WTC11 (cell line): ENCODE measurements around the gene RTL5. TPM values are rescaled to one million over a fixed set of nuclear protein-coding genes. Genes with fewer than 3 reads are reported as not detected.

Source experiments
- ATAC-seq: fragments of 200-7000 bp; cut with Tn5 transposase; 2 replicates; pipeline ENCODE4 v1.10.0; 2021; ENCODE audit warnings: mild to moderate bottlenecking, moderate library complexity
- CTCF ChIA-PET: fragments of 300-600 bp; sonication (Branson Sonifier 250); formaldehyde crosslinking; loops from one replicate; lab custom pipeline; 2021; ENCODE audit warnings: antibody characterized with exemption; lab: Charles Lee
- POLR2A ChIA-PET: fragments of 350-600 bp; sonication (Branson Sonifier 250); formaldehyde crosslinking; loops from one replicate; lab custom pipeline; 2021; ENCODE audit warnings: antibody characterized with exemption; lab: Charles Lee
- DNase-seq: peaks from one replicate; pipeline ENCODE4 v3.0.0; 2021; ENCODE audit warnings: low spot score
- H3K27ac Mint-ChIP-seq: 2 replicates; pipeline ENCODE4 v1.8.0; 2021; ENCODE audit warnings: mixed read lengths
- H3K27me3 Mint-ChIP-seq: 2 replicates; pipeline ENCODE4 v1.8.0; 2021; ENCODE audit warnings: low read depth, mild to moderate bottlenecking, moderate library complexity, mixed read lengths
- H3K36me3 Mint-ChIP-seq: 2 replicates; pipeline ENCODE4 v1.8.0; 2021; ENCODE audit warnings: mixed read lengths
- H3K4me1 Mint-ChIP-seq: 2 replicates; pipeline ENCODE4 v1.8.0; 2022; ENCODE audit warnings: mixed read lengths
- H3K4me3 Mint-ChIP-seq: 2 replicates; pipeline ENCODE4 v1.8.0; 2021; ENCODE audit warnings: mild to moderate bottlenecking, moderate library complexity, mixed read lengths
- H3K9me3 Mint-ChIP-seq: 2 replicates; pipeline ENCODE4 v1.8.0; 2021; ENCODE audit warnings: mixed read lengths
- CREM ChIP-seq: sonication (generic); formaldehyde crosslinking; IDR thresholded peaks from 2 replicates; pipeline ENCODE4 v1.8.1; 2022; ENCODE audit warnings: mild to moderate bottlenecking, missing genetic modification reagents, moderate library complexity
- E2F1 ChIP-seq: sonication (generic); formaldehyde crosslinking; IDR thresholded peaks from 2 replicates; pipeline ENCODE4 v1.8.0; 2022; ENCODE audit warnings: mild to moderate bottlenecking, missing genetic modification reagents
- ELF4 ChIP-seq: sonication (generic); formaldehyde crosslinking; IDR thresholded peaks from 2 replicates; pipeline ENCODE4 v1.8.1; 2022; ENCODE audit warnings: low read depth, mild to moderate bottlenecking, moderate library complexity, missing genetic modification reagents
- EMX1 ChIP-seq: fragments of 250-450 bp; sonication (Bioruptor Pico); IDR thresholded peaks from 2 replicates; pipeline ENCODE4 v1.8.0; 2021; ENCODE audit warnings: mild to moderate bottlenecking
- FOXJ3 ChIP-seq: sonication (generic); formaldehyde crosslinking; IDR thresholded peaks from 2 replicates; pipeline ENCODE4 v1.9.0; 2021; ENCODE audit warnings: missing genetic modification reagents, mild to moderate bottlenecking, borderline replicate concordance
- FOXK1 ChIP-seq: sonication (generic); formaldehyde crosslinking; IDR thresholded peaks from 2 replicates; pipeline ENCODE4 v1.8.0; 2022; ENCODE audit warnings: mild to moderate bottlenecking, moderate library complexity, missing genetic modification reagents
- GTF2I ChIP-seq: fragments of 250-450 bp; sonication (Bioruptor Pico); conservative IDR thresholded peaks from 2 replicates; pipeline ENCODE4 v1.4.0; 2021; ENCODE audit warnings: mild to moderate bottlenecking
- HMGA2 ChIP-seq: fragments of 250-450 bp; sonication (Bioruptor Pico); IDR thresholded peaks from 2 replicates; pipeline ENCODE4 v1.4.0; 2021; ENCODE audit warnings: mild to moderate bottlenecking, moderate library complexity
- JUN ChIP-seq: sonication (generic); formaldehyde crosslinking; IDR thresholded peaks from 2 replicates; pipeline ENCODE4 v1.8.0; 2023; ENCODE audit warnings: mild to moderate bottlenecking, missing genetic modification reagents
- OVOL2 ChIP-seq: fragments of 250-450 bp; sonication (Bioruptor Pico); IDR thresholded peaks from 2 replicates; pipeline ENCODE4 v1.9.0; 2021; ENCODE audit warnings: mild to moderate bottlenecking, borderline replicate concordance
- PREB ChIP-seq: sonication (generic); formaldehyde crosslinking; IDR thresholded peaks from 2 replicates; pipeline ENCODE4 v1.8.1; 2022; ENCODE audit warnings: mild to moderate bottlenecking, missing genetic modification reagents, moderate library complexity, borderline replicate concordance
- PRRX2 ChIP-seq: fragments of 250-450 bp; sonication (Bioruptor Pico); IDR thresholded peaks from 2 replicates; pipeline ENCODE4 v1.8.0; 2021; ENCODE audit warnings: mild to moderate bottlenecking
- RELA ChIP-seq: sonication (generic); formaldehyde crosslinking; IDR thresholded peaks from 2 replicates; pipeline ENCODE4 v1.8.1; 2022; ENCODE audit warnings: missing genetic modification reagents, mild to moderate bottlenecking, borderline replicate concordance
- TCF7 ChIP-seq: sonication (generic); formaldehyde crosslinking; IDR thresholded peaks from 2 replicates; pipeline ENCODE4 v1.8.0; 2022; ENCODE audit warnings: mild to moderate bottlenecking, low read depth, missing genetic modification reagents, moderate library complexity
- TP53 ChIP-seq: sonication (generic); formaldehyde crosslinking; IDR thresholded peaks from 2 replicates; pipeline ENCODE4 v1.8.1; 2023; ENCODE audit warnings: mild to moderate bottlenecking, missing genetic modification reagents
- USF1 ChIP-seq: sonication (generic); formaldehyde crosslinking; IDR thresholded peaks from 2 replicates; pipeline ENCODE4 v1.8.0; 2022; ENCODE audit warnings: mild to moderate bottlenecking, missing genetic modification reagents
- ZBTB21 ChIP-seq: sonication (generic); formaldehyde crosslinking; IDR thresholded peaks from 2 replicates; pipeline ENCODE4 v1.8.1; 2023; ENCODE audit warnings: mild to moderate bottlenecking, missing genetic modification reagents, borderline replicate concordance
- ZBTB43 ChIP-seq: sonication (generic); formaldehyde crosslinking; IDR thresholded peaks from 2 replicates; pipeline ENCODE4 v1.8.1; 2023; ENCODE audit warnings: mild to moderate bottlenecking, missing genetic modification reagents
- total RNA-seq: library from RNA; stranded (reverse); gene quantifications from 3 replicates; pipeline ENCODE4 v1.2.3, GENCODE V29; 2021
- TF ChIP-seq, protein P1 (sequence below): sonication (generic); formaldehyde crosslinking; IDR thresholded peaks from 2 replicates; pipeline ENCODE4 v1.8.0; 2023; ENCODE audit warnings: missing genetic modification reagents
- TF ChIP-seq, protein P2 (sequence below): sonication (generic); formaldehyde crosslinking; IDR thresholded peaks from 2 replicates; pipeline ENCODE4 v1.8.0; 2022; ENCODE audit warnings: mild to moderate bottlenecking, missing genetic modification reagents
- TF ChIP-seq, protein P3 (sequence below): sonication (generic); formaldehyde crosslinking; IDR thresholded peaks from 2 replicates; pipeline ENCODE4 v1.8.1; 2023; ENCODE audit warnings: mild to moderate bottlenecking, missing genetic modification reagents, moderate library complexity

RTL5 gene
- total RNA-seq, 1 experiment from 2014 or later, result 1.3 TPM

GRCh38 chrX:72123471-72124185, 8.1 kb downstream of the RTL5 start:
- Mint-ChIP-seq H3K27ac (peak overlapping the region; percentile 83), H3K36me3 (no peaks in the 10 kb centered on the region), H3K27me3 (peaks cover 5% of the 10 kb centered on the region), H3K9me3 (no peaks in the 10 kb centered on the region), H3K4me1 (peaks cover 51% of the 10 kb centered on the region), H3K4me3 (peak overlapping the region; percentile 18; the same call in 1 of the 2 replicates)
- ATAC-seq (peak; percentile 77), DNase-seq (peak; percentile 51)
- TF ChIP-seq ZBTB43 (CRISPR knock-in tag) (no peak), FOXK1 (CRISPR knock-in tag) (no peak), JUN (CRISPR knock-in tag) (no peak), TP53 (CRISPR knock-in tag) (no peak), GTF2I (CRISPR knock-in tag) (no peak)
- TF ChIP-seq, protein P1, sequence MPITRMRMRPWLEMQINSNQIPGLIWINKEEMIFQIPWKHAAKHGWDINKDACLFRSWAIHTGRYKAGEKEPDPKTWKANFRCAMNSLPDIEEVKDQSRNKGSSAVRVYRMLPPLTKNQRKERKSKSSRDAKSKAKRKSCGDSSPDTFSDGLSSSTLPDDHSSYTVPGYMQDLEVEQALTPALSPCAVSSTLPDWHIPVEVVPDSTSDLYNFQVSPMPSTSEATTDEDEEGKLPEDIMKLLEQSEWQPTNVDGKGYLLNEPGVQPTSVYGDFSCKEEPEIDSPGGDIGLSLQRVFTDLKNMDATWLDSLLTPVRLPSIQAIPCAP (CRISPR knock-in tag), result no peak
- TF ChIP-seq, protein P2, sequence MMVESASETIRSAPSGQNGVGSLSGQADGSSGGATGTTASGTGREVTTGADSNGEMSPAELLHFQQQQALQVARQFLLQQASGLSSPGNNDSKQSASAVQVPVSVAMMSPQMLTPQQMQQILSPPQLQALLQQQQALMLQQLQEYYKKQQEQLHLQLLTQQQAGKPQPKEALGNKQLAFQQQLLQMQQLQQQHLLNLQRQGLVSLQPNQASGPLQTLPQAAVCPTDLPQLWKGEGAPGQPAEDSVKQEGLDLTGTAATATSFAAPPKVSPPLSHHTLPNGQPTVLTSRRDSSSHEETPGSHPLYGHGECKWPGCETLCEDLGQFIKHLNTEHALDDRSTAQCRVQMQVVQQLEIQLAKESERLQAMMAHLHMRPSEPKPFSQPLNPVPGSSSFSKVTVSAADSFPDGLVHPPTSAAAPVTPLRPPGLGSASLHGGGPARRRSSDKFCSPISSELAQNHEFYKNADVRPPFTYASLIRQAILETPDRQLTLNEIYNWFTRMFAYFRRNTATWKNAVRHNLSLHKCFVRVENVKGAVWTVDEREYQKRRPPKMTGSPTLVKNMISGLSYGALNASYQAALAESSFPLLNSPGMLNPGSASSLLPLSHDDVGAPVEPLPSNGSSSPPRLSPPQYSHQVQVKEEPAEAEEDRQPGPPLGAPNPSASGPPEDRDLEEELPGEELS (CRISPR knock-in tag), result no peak
- CTCF ChIA-PET, result interaction anchor here (0.8 to 4.3 kb wide), 6 partner anchors 22 to 212 kb away, joined by 3 to 31 read pairs (median 5); partner anchors contain the start of gene NHSL2
- POLR2A ChIA-PET, result no interaction called here

GRCh38 chrX:72122621-72123337, 8.9 kb downstream of the RTL5 start:
- ATAC-seq (no peak), DNase-seq (no peak)
- Mint-ChIP-seq H3K36me3 (no peaks in the 10 kb centered on the region), H3K27me3 (peaks cover 2% of the 10 kb centered on the region; the same call in 1 of the 2 replicates)
- CTCF ChIA-PET, result interaction anchor here (1.0 kb wide), 1 partner anchor 212 kb away, joined by 4 read pairs; the partner anchor contains the start of gene NHSL2
- POLR2A ChIA-PET, result no interaction called here
- no peak for TF ChIP-seq RELA (CRISPR knock-in tag)
- no peak for TF ChIP-seq E2F1 (CRISPR knock-in tag)
- no peak for TF ChIP-seq ZBTB21 (CRISPR knock-in tag)
- no peak for TF ChIP-seq HMGA2 (CRISPR knock-in tag)
- TF ChIP-seq EMX1 (CRISPR knock-in tag), result no peak
- TF ChIP-seq, protein P3, sequence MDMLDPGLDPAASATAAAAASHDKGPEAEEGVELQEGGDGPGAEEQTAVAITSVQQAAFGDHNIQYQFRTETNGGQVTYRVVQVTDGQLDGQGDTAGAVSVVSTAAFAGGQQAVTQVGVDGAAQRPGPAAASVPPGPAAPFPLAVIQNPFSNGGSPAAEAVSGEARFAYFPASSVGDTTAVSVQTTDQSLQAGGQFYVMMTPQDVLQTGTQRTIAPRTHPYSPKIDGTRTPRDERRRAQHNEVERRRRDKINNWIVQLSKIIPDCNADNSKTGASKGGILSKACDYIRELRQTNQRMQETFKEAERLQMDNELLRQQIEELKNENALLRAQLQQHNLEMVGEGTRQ (CRISPR knock-in tag), result no peak
- TF ChIP-seq, all 79 proteins: peak for 0
- H3K27ac Mint-ChIP-seq, result peak overlapping the region; percentile 83
- no peaks in the 10 kb centered on the region for H3K9me3 Mint-ChIP-seq
- H3K4me3 Mint-ChIP-seq, result no peak overlapping the region
- peaks cover 46% of the 10 kb centered on the region for H3K4me1 Mint-ChIP-seq

DNA sequence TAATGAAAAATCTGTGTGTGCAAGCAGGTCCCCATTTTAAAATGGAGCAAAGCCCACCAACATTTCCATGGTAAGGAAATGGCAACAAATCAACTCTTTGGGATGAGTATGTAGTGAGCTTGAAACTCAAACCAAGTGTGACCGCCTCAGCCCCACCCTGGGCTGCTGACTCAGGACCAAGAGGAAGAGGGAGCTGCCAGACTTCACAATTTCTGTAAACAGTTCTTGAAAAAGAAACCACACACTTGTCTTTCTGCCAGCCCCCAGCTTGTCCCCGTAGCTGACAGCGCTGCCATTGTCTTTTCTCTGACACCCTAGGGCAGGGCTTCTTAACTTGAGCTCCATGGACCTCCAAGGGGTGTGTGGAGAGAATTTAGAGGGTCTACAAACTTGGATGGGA, 10.3 kb downstream of the RTL5 start:
- no peaks in the 10 kb centered on the region for H3K27me3 Mint-ChIP-seq
- POLR2A ChIA-PET, result no interaction called here
- H3K4me1 Mint-ChIP-seq, result peaks cover 33% of the 10 kb centered on the region
- no peaks in the 10 kb centered on the region for H3K36me3 Mint-ChIP-seq
- no peak for ATAC-seq
- H3K9me3 Mint-ChIP-seq, result no peaks in the 10 kb centered on the region
- H3K4me3 Mint-ChIP-seq, result no peak overlapping the region
- no peak overlapping the region for H3K27ac Mint-ChIP-seq
- no peak for DNase-seq
- CTCF ChIA-PET, result interaction anchor here (0.9 kb wide), 1 partner anchor 99 kb away, joined by 3 read pairs; no protein-coding TSS in a partner anchor
- TF ChIP-seq FOXK1 (CRISPR knock-in tag) (no peak), FOXJ3 (no peak), TCF7 (no peak), GTF2I (CRISPR knock-in tag) (no peak), PRRX2 (CRISPR knock-in tag) (no peak), CREM (CRISPR knock-in tag) (no peak), ELF4 (CRISPR knock-in tag) (no peak), OVOL2 (CRISPR knock-in tag) (no peak), USF1 (CRISPR knock-in tag) (no peak), PREB (CRISPR knock-in tag) (no peak)
